Limb (tissue), 2 donors: ENCODE results near the gene SGCA.

Experiments
- DNase-seq, 2 donors: peaks; one replicate each; pipeline ENCODE4 v3.0.0-alpha.2; 2016; ENCODE audit errors: extremely low spot score in 2 of 2

SGCA gene

DNA sequence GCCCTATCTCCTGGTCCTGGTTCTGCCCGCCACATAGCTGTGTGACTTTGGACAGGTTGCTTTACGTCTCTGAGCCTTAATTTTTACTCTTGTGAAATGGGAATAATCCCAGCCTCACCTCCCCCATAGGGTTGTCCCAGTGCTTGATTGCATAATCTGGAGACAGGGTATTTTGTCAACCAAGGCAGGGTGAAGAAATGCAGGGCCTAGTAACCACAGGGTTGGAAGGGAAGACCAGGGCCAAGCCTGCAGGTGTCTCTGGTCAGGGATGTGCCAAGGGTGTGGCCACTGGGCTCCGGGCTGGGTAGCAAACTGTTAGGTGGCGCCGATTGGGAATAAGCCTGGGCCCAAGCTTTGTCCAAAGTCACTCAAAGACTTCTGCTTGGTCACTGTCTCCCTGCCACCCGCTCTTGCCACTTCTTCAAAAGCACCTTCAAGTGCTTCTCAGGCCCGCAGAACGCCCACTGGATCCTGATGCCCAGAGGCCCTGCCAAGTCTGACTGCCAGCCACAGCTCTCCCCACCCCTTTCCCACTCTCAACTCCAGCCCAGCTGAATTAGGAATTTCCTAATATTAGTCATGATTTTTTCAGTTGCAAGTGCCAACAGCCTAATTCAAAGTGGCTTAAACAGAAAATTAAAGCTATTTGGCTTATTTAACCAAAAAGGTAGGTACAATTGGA lies 56.2 kb downstream of the SGCA start:
- peak in 1 of 2 donors; percentile 34 for DNase-seq

DNA sequence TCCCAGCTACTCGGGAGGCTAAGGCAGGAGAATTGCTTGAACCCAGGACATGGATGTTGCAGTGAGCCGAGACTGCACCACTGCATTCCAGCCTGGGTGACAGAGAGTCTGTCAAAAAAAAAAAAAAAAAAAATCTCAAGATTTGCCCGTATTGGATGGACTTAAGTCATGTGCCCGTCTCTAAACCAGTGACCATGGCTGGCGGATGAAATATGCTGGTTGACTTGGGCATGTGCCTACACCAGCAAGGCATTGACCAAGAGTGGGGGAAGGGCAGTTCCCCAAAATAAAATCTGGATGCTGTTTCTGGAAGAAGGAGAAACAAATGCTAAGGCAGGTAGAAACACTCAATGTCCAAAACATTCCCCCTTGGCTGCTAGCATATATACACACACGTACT lies 57.1 kb downstream of the SGCA start:
- no peak for DNase-seq
